CD14-positive monocyte (primary cell): Measurements from ENCODE around the gene SKIC8. TPM values are rescaled to one million over a fixed set of nuclear protein-coding genes. Genes with fewer than 3 reads are reported as not detected.
A peak's percentile ranks its signal among the peaks of the same experiment; 100 is the strongest.

Experiments
- DNase-seq, 3 donors: peaks; one replicate each; pipeline ENCODE4 v3.0.0-alpha.2; 2011 to 2022
- H2AFZ ChIP-seq: 2 replicates; pipeline ENCODE4 v1.6.0; 2012; ENCODE audit warnings: mild to moderate bottlenecking, low read depth, low read length, inconsistent platforms; ENCODE audit not compliant: insufficient read depth, poor library complexity, severe bottlenecking
- H3K27ac ChIP-seq, 2 donors: 1 replicate in 1 of 2; 2 replicates in 1 of 2; pipeline ENCODE4 v1.5.1; 2012 to 2013; ENCODE audit warnings: low read length in 2 of 2, control low read depth in 1 of 2, inconsistent platforms in 1 of 2, low read depth in 1 of 2, mild to moderate bottlenecking in 1 of 2
- H3K27me3 ChIP-seq, 2 donors: one replicate each; pipeline versions ENCODE4 v1.6.0 to v1.6.1; 2011 to 2013; ENCODE audit warnings: low read length in 2 of 2; ENCODE audit not compliant: control insufficient read depth in 2 of 2, insufficient read depth in 2 of 2
- H3K36me3 ChIP-seq, 2 donors: replicated peaks in 1 of 2; 1 replicate in 1 of 2; 2 replicates in 1 of 2; pipeline versions ENCODE4 v1.5.1 to v1.6.1; 2012 to 2013; ENCODE audit warnings: low read length in 2 of 2, control low read depth in 1 of 2, inconsistent platforms in 1 of 2, mild to moderate bottlenecking in 1 of 2; ENCODE audit not compliant: insufficient read depth in 2 of 2, control insufficient read depth in 1 of 2
- H3K4me1 ChIP-seq, 2 donors: 1 replicate in 1 of 2; 2 replicates in 1 of 2; pipeline versions ENCODE4 v1.5.1 to v1.6.1; 2012 to 2013; ENCODE audit warnings: low read length in 2 of 2, control low read depth in 1 of 2, inconsistent platforms in 1 of 2, mild to moderate bottlenecking in 1 of 2, moderate library complexity in 1 of 2; ENCODE audit not compliant: insufficient read depth in 2 of 2, control insufficient read depth in 1 of 2
- H3K4me2 ChIP-seq: replicated peaks from 2 replicates; pipeline ENCODE3; 2012; ENCODE audit warnings: low read length, moderate library complexity, mild to moderate bottlenecking; ENCODE audit not compliant: poor library complexity, severe bottlenecking; ENCODE audit errors: extremely low read depth
- H3K4me3 ChIP-seq, 3 experiments: fragments of 200-600 bp in 1 of 3; sonication (generic) in 1 of 3; replicated peaks in 1 of 3; 1 replicate in 2 of 3; 2 replicates in 1 of 3; pipeline ENCODE4 v1.5.1; 2011 to 2013; ENCODE audit warnings: low read length in 3 of 3, mild to moderate bottlenecking in 3 of 3, control low read depth in 2 of 3, low read depth in 2 of 3, inconsistent platforms in 1 of 3, moderate library complexity in 1 of 3
- H3K79me2 ChIP-seq: 2 replicates; pipeline ENCODE4 v1.6.0; 2012; ENCODE audit warnings: mild to moderate bottlenecking, control low read depth, inconsistent platforms, low read length, moderate library complexity; ENCODE audit not compliant: insufficient read depth
- H3K9ac ChIP-seq: 2 replicates; pipeline ENCODE4 v1.6.0; 2017; ENCODE audit warnings: low read length, mild to moderate bottlenecking; ENCODE audit not compliant: insufficient read depth, poor library complexity, severe bottlenecking
- H3K9me3 ChIP-seq, 2 donors: replicated peaks in 1 of 2; 1 replicate in 1 of 2; 2 replicates in 1 of 2; pipeline versions ENCODE4 v1.5.1 to v1.6.1; 2012 to 2013; ENCODE audit warnings: low read length in 2 of 2, control low read depth in 1 of 2; ENCODE audit not compliant: control insufficient read depth in 1 of 2, insufficient read depth in 1 of 2
- H4K20me1 ChIP-seq: 2 replicates; pipeline ENCODE4 v1.6.0; 2012; ENCODE audit warnings: mild to moderate bottlenecking, low read length, control low read depth, moderate library complexity; ENCODE audit not compliant: insufficient read depth
- H3K27ac Mint-ChIP-seq, 7 donors: one replicate each; pipeline ENCODE4 v1.8.0; 2020; ENCODE audit warnings: mild to moderate bottlenecking in 7 of 7, mixed read lengths in 7 of 7, moderate library complexity in 6 of 7, inconsistent platforms in 2 of 7
- H3K27me3 Mint-ChIP-seq, 3 donors: one replicate each; pipeline ENCODE4 v1.8.0; 2021 to 2022; ENCODE audit warnings: low read depth in 3 of 3, mild to moderate bottlenecking in 3 of 3, mixed read lengths in 3 of 3, moderate library complexity in 3 of 3, inconsistent platforms in 1 of 3
- H3K36me3 Mint-ChIP-seq, 2 donors: one replicate each; pipeline ENCODE4 v1.8.0; 2020; ENCODE audit warnings: mixed read lengths in 2 of 2, inconsistent platforms in 1 of 2, mild to moderate bottlenecking in 1 of 2
- H3K4me1 Mint-ChIP-seq: one replicate; pipeline ENCODE4 v1.8.0; 2020; ENCODE audit warnings: mild to moderate bottlenecking, mixed read lengths
- H3K4me3 Mint-ChIP-seq, 2 donors: one replicate each; pipeline ENCODE4 v1.8.0; 2020; ENCODE audit warnings: mild to moderate bottlenecking in 2 of 2, mixed read lengths in 2 of 2, moderate library complexity in 1 of 2
- H3K9me3 Mint-ChIP-seq, 7 donors: one replicate each; pipeline ENCODE4 v1.8.0; 2020 to 2022; ENCODE audit warnings: mixed read lengths in 7 of 7, mild to moderate bottlenecking in 6 of 7, moderate library complexity in 6 of 7, inconsistent platforms in 2 of 7
- CTCF ChIP-seq: fragments of 200-600 bp; IDR thresholded peaks from one replicate; pipeline ENCODE4 v1.8.0; 2022; ENCODE audit warnings: antibody characterized with exemption, mild to moderate bottlenecking
- WGBS: methylation state at CpG from one replicate; pipeline ENCODE4 v1.1.5; 2013; ENCODE audit warnings: missing lambda C conversion rate; ENCODE audit not compliant: insufficient coverage; 5-methylcytosine and 5-hydroxymethylcytosine counted together
- intact Hi-C, 2 donors: fragments of 100-400 bp; cut with micrococcal nuclease; formaldehyde crosslinking; loops; one replicate each; pipeline versions ENCODE4 v1.15.0 to v1.15.1; 2023
- polyA minus RNA-seq: library from RNA; depleted of rRNA, polyadenylated mRNA; stranded (reverse); fragments of >200 nt; gene quantifications from 2 replicates; pipeline ENCODE4 v1.2.3, GENCODE V29; 2012
- polyA plus RNA-seq, 3 donors: library from polyadenylated mRNA; depleted of rRNA in 1 of 3; unstranded in 2 of 3; stranded (reverse) in 1 of 3; fragments of 300-500 nt in 2 of 3; fragments of >200 nt in 1 of 3; fragmentation: Illumina TruSeq in 2 of 3; gene quantifications; 1 replicate in 2 of 3; 2 replicates in 1 of 3; pipeline ENCODE4 v1.2.3, GENCODE V29; 2012 to 2021
- total RNA-seq, 12 experiments: library from RNA in 1 of 12; stranded (reverse) in 1 of 12; fragments of 120-200 nt in 1 of 12; gene quantifications; one replicate each; pipeline ENCODE4 v1.2.4 and lab custom pipeline; 2013 to 2026; ENCODE audit warnings: mixed read lengths in 6 of 12, inconsistent platforms in 1 of 12

SKIC8 gene
- total RNA-seq (2013): 59.1 TPM
- polyA plus RNA-seq (100 to 1,000 TPM in 1 of 3 donors, 10 to 100 TPM in 2; 59.8 to 123 (median 88.0) TPM), polyA minus RNA-seq (25.4 and 34.9 TPM in 2 replicates), total RNA-seq (lab: John Stamatoyannopoulos, UW) (3.1 to 25.4 (median 17.2) reads per million in 11 experiments)

GRCh38 chr15:78299101-78299930 lies at the start of gene SKIC8:
Gene SKIC8 (minus strand): TSS chr15:78299609. CDS start chr15:78295686, 3,923 bp downstream.
- no peak for TF ChIP-seq CTCF
- Mint-ChIP-seq H3K27ac (peak within 1 kb of the TSS; percentile 94 to 97 (median 96)), H3K4me1 (peaks cover 44% of the 10 kb centered on the region), H3K4me3 (peak within 1 kb of the TSS; percentile 94 to 98), H3K27me3 (peaks cover 0 to 2% (median 0%) of the 10 kb centered on the region in 3 donors), H3K9me3 (peaks cover 0 to 3% (median 0%) of the 10 kb centered on the region in 7 donors), H3K36me3 (peaks cover 11 to 12% of the 10 kb centered on the region in 2 donors)
- peak within 1 kb of the TSS; percentile 89 to 93 for H3K27ac ChIP-seq
- no peaks in the 10 kb centered on the region for H4K20me1 ChIP-seq
- H3K79me2 ChIP-seq: peaks cover 39% of the 10 kb centered on the region
- H2AFZ ChIP-seq: peak within 1 kb of the TSS; percentile 86
- intact Hi-C loops: loop anchor here in 1 of 2 donors (5.0 kb wide), 2 partner anchors 138 to 243 kb away; partner anchors contain the start of genes IREB2 and PSMA4
- H3K4me1 ChIP-seq: peaks cover 49 to 54% of the 10 kb centered on the region in 2 donors
- H3K27me3 ChIP-seq: no peaks in the 10 kb centered on the region
- peaks cover 4 to 15% of the 10 kb centered on the region in 2 donors for H3K36me3 ChIP-seq
- DNase-seq: peak; percentile 89 to 91 (median 90)
- H3K9me3 ChIP-seq: peaks cover 0 to 3% of the 10 kb centered on the region in 2 donors
- peak within 1 kb of the TSS; percentile 63 to 94 (median 82) for H3K4me3 ChIP-seq
- peak within 1 kb of the TSS; percentile 91 for H3K9ac ChIP-seq
- WGBS: under 1% methylated on average over 54 of the region's 55 CpGs
- H3K4me2 ChIP-seq: peak within 1 kb of the TSS; percentile 96
